ENCODE data around the gene LPP. TPM values are rescaled to one million over a fixed set of nuclear protein-coding genes. Genes with fewer than 3 reads are reported as not detected.
A peak's percentile ranks its signal among the peaks of the same experiment; 100 is the strongest.

Gene LPP
- polyA plus RNA-seq, 1 experiment: 76.3 TPM

DNA sequence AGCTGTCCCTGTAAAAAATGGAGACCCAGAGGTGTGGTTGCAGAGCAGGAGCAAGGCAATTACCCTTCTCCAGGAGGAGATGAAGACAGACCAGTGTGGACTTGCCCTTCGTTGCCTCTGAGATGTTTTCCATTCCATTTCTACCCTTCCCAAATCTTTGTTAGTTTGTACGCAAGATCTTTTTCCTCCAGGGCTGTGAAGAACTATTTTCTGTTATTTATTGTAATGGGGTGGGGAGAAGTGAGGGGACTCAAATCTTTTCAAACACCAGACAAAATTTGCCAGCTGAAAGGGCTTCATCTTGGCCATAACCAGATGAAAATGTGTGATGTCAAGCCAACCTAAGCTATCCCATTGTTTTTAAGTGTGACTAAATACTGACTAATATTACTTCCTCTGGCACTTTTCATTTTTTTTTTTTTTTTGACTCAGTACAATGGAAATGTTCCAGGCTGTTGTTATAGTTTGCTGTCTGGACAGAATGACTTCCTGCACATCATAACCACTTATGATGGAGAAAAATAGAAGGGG, 746.5 kb downstream of the LPP start:
- no peak overlapping the region for H3K27ac ChIP-seq (ENCODE audit: low read depth, low read length)
- no peak overlapping the region for H3K4me3 ChIP-seq (ENCODE audit: low read depth, low read length)
- TF ChIP-seq, protein P1, sequence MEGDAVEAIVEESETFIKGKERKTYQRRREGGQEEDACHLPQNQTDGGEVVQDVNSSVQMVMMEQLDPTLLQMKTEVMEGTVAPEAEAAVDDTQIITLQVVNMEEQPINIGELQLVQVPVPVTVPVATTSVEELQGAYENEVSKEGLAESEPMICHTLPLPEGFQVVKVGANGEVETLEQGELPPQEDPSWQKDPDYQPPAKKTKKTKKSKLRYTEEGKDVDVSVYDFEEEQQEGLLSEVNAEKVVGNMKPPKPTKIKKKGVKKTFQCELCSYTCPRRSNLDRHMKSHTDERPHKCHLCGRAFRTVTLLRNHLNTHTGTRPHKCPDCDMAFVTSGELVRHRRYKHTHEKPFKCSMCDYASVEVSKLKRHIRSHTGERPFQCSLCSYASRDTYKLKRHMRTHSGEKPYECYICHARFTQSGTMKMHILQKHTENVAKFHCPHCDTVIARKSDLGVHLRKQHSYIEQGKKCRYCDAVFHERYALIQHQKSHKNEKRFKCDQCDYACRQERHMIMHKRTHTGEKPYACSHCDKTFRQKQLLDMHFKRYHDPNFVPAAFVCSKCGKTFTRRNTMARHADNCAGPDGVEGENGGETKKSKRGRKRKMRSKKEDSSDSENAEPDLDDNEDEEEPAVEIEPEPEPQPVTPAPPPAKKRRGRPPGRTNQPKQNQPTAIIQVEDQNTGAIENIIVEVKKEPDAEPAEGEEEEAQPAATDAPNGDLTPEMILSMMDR (IDR thresholded peaks at IDR 0.05; ENCODE audit: low read depth, low read length): no peak
- H3K9me3 ChIP-seq (ENCODE audit: control insufficient read depth, insufficient read depth, low read length): no peaks in the 10 kb centered on the region
- ChIA-PET POLR2A (interaction anchor here (0.6 kb wide), 1 partner anchor 1160 kb away, joined by 4 read pairs; no protein-coding TSS in a partner anchor), CTCF (interaction anchor here (0.6 to 1.5 kb wide), 3 partner anchors 35 to 1160 kb away, joined by 3 to 4 read pairs (median 3); no protein-coding TSS in a partner anchor)
- DNase-seq (ENCODE audit: low read depth, low spot score): no peak
- H3K27me3 ChIP-seq (ENCODE audit: control insufficient read depth, insufficient read depth, low read length): no peaks in the 10 kb centered on the region

DNA sequence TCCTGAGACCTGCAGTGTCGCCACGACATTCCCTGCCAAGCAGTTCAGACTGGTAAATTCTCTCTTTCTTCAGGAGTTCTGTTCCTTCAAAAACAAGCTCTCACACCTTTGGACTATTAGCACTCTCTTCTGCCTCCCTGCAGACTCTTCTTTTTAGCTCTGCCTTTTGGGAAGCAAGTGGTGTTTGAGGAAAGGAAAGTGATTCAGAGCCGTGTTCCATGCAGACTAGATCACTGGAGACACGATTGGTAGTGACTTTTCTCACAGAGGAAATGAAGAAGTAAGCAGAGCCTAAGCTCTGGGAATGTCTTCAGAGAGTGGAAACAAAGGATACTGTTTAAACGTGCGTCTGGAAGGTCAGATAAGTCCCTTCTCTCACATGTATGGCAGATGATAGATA, 747.2 kb downstream of the LPP start:
- DNase-seq (ENCODE audit: low read depth, low spot score): no peak
- H3K27me3 ChIP-seq (ENCODE audit: control insufficient read depth, insufficient read depth, low read length): no peaks in the 10 kb centered on the region
- H3K27ac ChIP-seq (ENCODE audit: low read depth, low read length): peak overlapping the region; percentile 79
- TF ChIP-seq, protein P1 (IDR thresholded peaks at IDR 0.05; ENCODE audit: low read depth, low read length): no peak
- no peak overlapping the region for H3K4me3 ChIP-seq (ENCODE audit: low read depth, low read length)
- POLR2A ChIA-PET: interaction anchor here (0.6 kb wide), 1 partner anchor 1161 kb away, joined by 4 read pairs; no protein-coding TSS in a partner anchor
- H3K9me3 ChIP-seq (ENCODE audit: control insufficient read depth, insufficient read depth, low read length): no peaks in the 10 kb centered on the region
- CTCF ChIA-PET: interaction anchor here (1.5 kb wide), 1 partner anchor 1160 kb away, joined by 4 read pairs; no protein-coding TSS in a partner anchor

DNA sequence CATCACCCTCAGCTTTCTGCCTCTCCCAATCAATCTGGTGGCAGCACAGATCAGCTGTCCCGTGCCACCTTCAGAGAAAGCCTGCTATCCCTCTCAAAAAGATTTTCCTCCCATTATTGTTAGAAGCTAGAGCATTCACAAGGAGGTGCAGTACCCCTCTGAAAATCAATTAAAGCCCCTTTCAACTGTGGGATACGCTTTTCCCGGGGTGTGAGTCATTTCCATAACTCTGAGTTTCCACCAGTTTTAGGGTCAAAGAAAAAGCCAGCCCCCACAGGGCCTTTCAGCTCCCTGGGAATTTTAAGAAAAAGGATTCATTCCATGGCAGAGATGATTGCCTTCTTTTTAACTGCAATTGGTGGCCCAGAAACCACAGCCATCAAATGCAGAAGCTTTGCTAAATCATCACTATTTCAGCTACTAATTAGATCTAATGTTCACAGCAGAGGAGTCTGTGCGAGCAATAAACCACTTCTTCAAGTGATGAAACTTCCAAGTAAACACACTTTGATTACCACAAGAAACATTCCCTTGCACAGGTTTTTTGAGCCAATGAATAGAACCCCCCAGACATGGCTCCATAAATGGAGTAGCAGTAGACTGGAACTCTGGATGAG, 747.8 kb downstream of the LPP start:
- Histone ChIP-seq H3K27me3 (ENCODE audit: control insufficient read depth, insufficient read depth, low read length) (no peaks in the 10 kb centered on the region), H3K4me3 (ENCODE audit: low read depth, low read length) (no peak overlapping the region), H3K27ac (ENCODE audit: low read depth, low read length) (peak overlapping the region; percentile 79), H3K9me3 (ENCODE audit: control insufficient read depth, insufficient read depth, low read length) (no peaks in the 10 kb centered on the region)
- no peak for DNase-seq (ENCODE audit: low read depth, low spot score)
- POLR2A ChIA-PET: no interaction called here
- CTCF ChIA-PET: interaction anchor here (1.5 kb wide), 1 partner anchor 1161 kb away, joined by 4 read pairs; no protein-coding TSS in a partner anchor
- TF ChIP-seq, protein P1 (IDR thresholded peaks at IDR 0.05; ENCODE audit: low read depth, low read length): no peak

DNA sequence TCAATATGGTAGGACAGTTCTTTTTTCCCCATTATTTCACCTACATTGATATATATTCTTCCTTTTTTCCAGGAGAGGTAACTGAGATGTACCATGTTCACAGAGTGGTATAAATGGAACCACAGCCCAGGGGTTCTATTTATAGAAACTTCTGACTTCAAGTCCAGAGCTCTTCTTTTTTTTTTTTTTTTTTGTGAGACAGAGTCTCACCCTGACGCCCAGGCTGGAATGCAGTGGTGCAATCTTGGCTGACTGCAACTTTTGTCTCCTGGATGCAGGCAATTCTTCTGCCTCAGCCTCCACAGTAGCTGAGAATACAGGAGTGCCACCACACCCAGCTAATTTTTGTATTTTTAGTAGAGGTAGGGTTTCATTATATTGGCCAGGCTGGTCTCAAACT, 750.7 kb downstream of the LPP start:
- TF ChIP-seq, protein P1 (IDR thresholded peaks at IDR 0.05; ENCODE audit: low read depth, low read length): no peak
- Histone ChIP-seq H3K4me3 (ENCODE audit: low read depth, low read length) (no peak overlapping the region), H3K9me3 (ENCODE audit: control insufficient read depth, insufficient read depth, low read length) (no peaks in the 10 kb centered on the region), H3K27ac (ENCODE audit: low read depth, low read length) (no peak overlapping the region), H3K27me3 (ENCODE audit: control insufficient read depth, insufficient read depth, low read length) (no peaks in the 10 kb centered on the region)
- ChIA-PET CTCF (interaction anchor here (0.7 kb wide), 1 partner anchor 36 kb away, joined by 8 read pairs; no protein-coding TSS in a partner anchor), POLR2A (no interaction called here)
- no peak for DNase-seq (ENCODE audit: low read depth, low spot score)

DNA sequence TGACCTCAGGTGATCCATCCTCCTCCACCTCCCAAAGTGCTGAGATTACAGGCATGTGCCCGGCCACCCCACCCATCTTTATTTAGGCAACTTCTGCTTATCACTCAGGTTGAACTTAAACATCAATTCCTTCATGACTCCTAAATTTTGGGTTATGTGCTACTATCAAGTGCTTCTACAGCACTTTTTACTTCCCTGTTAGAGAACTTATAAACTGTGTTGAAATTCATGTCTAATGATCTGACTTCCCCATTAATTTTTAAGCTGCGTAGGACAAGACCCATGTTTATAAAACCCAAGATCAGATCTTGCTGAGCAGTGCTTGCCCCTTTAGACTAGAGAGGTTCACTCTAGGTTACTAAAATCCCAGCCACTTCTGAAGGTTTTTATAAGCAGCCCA, 751.6 kb downstream of the LPP start:
- POLR2A ChIA-PET: interaction anchor here (0.6 kb wide), 1 partner anchor 376 kb away, joined by 4 read pairs; no protein-coding TSS in a partner anchor
- no peak overlapping the region for H3K27ac ChIP-seq (ENCODE audit: low read depth, low read length)
- TF ChIP-seq, protein P1 (IDR thresholded peaks at IDR 0.05; ENCODE audit: low read depth, low read length): no peak
- CTCF ChIA-PET: no interaction called here
- H3K4me3 ChIP-seq (ENCODE audit: low read depth, low read length): no peak overlapping the region
- H3K27me3 ChIP-seq (ENCODE audit: control insufficient read depth, insufficient read depth, low read length): no peaks in the 10 kb centered on the region
- no peaks in the 10 kb centered on the region for H3K9me3 ChIP-seq (ENCODE audit: control insufficient read depth, insufficient read depth, low read length)
- no peak for DNase-seq (ENCODE audit: low read depth, low spot score)
